Measurements from ENCODE around the gene DDX51.

DDX51 gene

GRCh38 chr12:132178801-132179401 is 34.8 kb upstream of the DDX51 start:
- DNase-seq = peak in 1 of 2 donors; percentile 47

- DNase-seq = no peak
Observed at GRCh38 chr12:132178316-132178715, 34.2 kb upstream of the DDX51 start.

GRCh38 chr12:132176920-132177551 is 32.9 kb upstream of the DDX51 start:
- no peak for DNase-seq

- no peak for DNase-seq
Observed at GRCh38 chr12:132176385-132176919, 32.3 kb upstream of the DDX51 start.

GRCh38 chr12:132175496-132176384 is 31.6 kb upstream of the DDX51 start:
- no peak for DNase-seq

- DNase-seq = no peak
Observed at GRCh38 chr12:132174839-132175490, 30.8 kb upstream of the DDX51 start.

GRCh38 chr12:132174015-132174838 is 30.1 kb upstream of the DDX51 start:
- DNase-seq = no peak

- no peak for DNase-seq
Observed at GRCh38 chr12:132173135-132174014, 29.3 kb upstream of the DDX51 start.

- no peak for DNase-seq
Observed at GRCh38 chr12:132172619-132173018, 28.5 kb upstream of the DDX51 start.

- no peak for DNase-seq
Observed at GRCh38 chr12:132171968-132172521, 27.9 kb upstream of the DDX51 start.

GRCh38 chr12:132171293-132171967 is 27.3 kb upstream of the DDX51 start:
- DNase-seq = no peak

- DNase-seq = no peak
Observed at GRCh38 chr12:132170637-132171292, 26.6 kb upstream of the DDX51 start.

GRCh38 chr12:132170094-132170636 is 26.0 kb upstream of the DDX51 start:
- DNase-seq = no peak

GRCh38 chr12:132169376-132169775 is 25.3 kb upstream of the DDX51 start:
- no peak for DNase-seq

GRCh38 chr12:132168311-132169031 is 24.4 kb upstream of the DDX51 start:
- no peak for DNase-seq

- no peak for DNase-seq
Observed at GRCh38 chr12:132167611-132168310, 23.6 kb upstream of the DDX51 start.

GRCh38 chr12:132166801-132167591 is 22.9 kb upstream of the DDX51 start:
- no peak for DNase-seq
